H9 (cell line): ENCODE measurements around the gene MBOAT2. TPM values are rescaled to one million over a fixed set of nuclear protein-coding genes. Genes with fewer than 3 reads are reported as not detected.

Experiments used
- DNase-seq: peaks from one replicate; pipeline ENCODE4 v3.0.0-alpha.2; 2017
- H2AFZ ChIP-seq: one replicate; pipeline ENCODE4 v1.6.1; 2013; ENCODE audit warnings: mild to moderate bottlenecking, low read length, control low read depth, moderate library complexity
- H2AK5ac ChIP-seq: 2 replicates; pipeline ENCODE4 v1.6.1; 2013; ENCODE audit warnings: low read length, control low read depth, mixed read lengths; ENCODE audit not compliant: insufficient read length
- H2BK120ac ChIP-seq: one replicate; pipeline ENCODE4 v1.6.1; 2013; ENCODE audit warnings: low read depth, mild to moderate bottlenecking, low read length, control low read depth, inconsistent platforms; ENCODE audit not compliant: poor library complexity, severe bottlenecking
- H2BK12ac ChIP-seq: 2 replicates; pipeline ENCODE4 v1.6.1; 2013; ENCODE audit warnings: low read length, control low read depth, mixed read lengths, low read depth; ENCODE audit not compliant: insufficient read length
- H2BK15ac ChIP-seq: 2 replicates; pipeline ENCODE4 v1.6.1; 2013; ENCODE audit warnings: low read depth, low read length, control low read depth
- H2BK20ac ChIP-seq: one replicate; pipeline ENCODE4 v1.6.1; 2013; ENCODE audit warnings: low read depth, mild to moderate bottlenecking, low read length, control low read depth, inconsistent platforms; ENCODE audit not compliant: poor library complexity, severe bottlenecking
- H2BK5ac ChIP-seq: 2 replicates; pipeline ENCODE4 v1.6.1; 2013; ENCODE audit warnings: low read length, control low read depth, mixed read lengths; ENCODE audit not compliant: insufficient read length
- H3K14ac ChIP-seq: 2 replicates; pipeline ENCODE4 v1.6.1; 2013; ENCODE audit warnings: low read length, control low read depth; ENCODE audit not compliant: insufficient read depth
- H3K18ac ChIP-seq: 2 replicates; pipeline ENCODE4 v1.6.1; 2013; ENCODE audit warnings: low read depth, mild to moderate bottlenecking, mixed read lengths, low read length, control low read depth; ENCODE audit not compliant: insufficient read length
- H3K23ac ChIP-seq: 2 replicates; pipeline ENCODE4 v1.6.1; 2013; ENCODE audit warnings: low read length, control low read depth, mixed read lengths, low read depth; ENCODE audit not compliant: insufficient read length
- H3K23me2 ChIP-seq: 2 replicates; pipeline ENCODE4 v1.6.1; 2013; ENCODE audit warnings: low read depth, mild to moderate bottlenecking, mixed read lengths, low read length, control low read depth; ENCODE audit not compliant: insufficient read length, poor library complexity, severe bottlenecking
- H3K27ac ChIP-seq: 2 replicates; pipeline ENCODE4 v1.5.1; 2013; ENCODE audit warnings: low read length, control low read depth, mixed read lengths, low read depth; ENCODE audit not compliant: insufficient read length
- H3K27me3 ChIP-seq: 2 replicates; pipeline ENCODE4 v1.6.1; 2013; ENCODE audit warnings: low read length, control low read depth, inconsistent platforms; ENCODE audit not compliant: insufficient read depth
- H3K4ac ChIP-seq: 2 replicates; pipeline ENCODE4 v1.6.1; 2013; ENCODE audit warnings: low read depth, mild to moderate bottlenecking, control low read depth, inconsistent platforms, low read length, moderate library complexity
- H3K4me1 ChIP-seq: 2 replicates; pipeline ENCODE4 v1.6.1; 2013; ENCODE audit warnings: low read length, control low read depth, inconsistent platforms; ENCODE audit not compliant: insufficient read depth
- H3K4me2 ChIP-seq: 2 replicates; pipeline ENCODE4 v1.6.1; 2013; ENCODE audit warnings: low read length, control low read depth, mixed read lengths; ENCODE audit not compliant: insufficient read length, insufficient read depth
- H3K56ac ChIP-seq: 2 replicates; pipeline ENCODE4 v1.6.1; 2013; ENCODE audit warnings: low read depth, mild to moderate bottlenecking, mixed read lengths, low read length, control low read depth; ENCODE audit not compliant: insufficient read length
- H3K79me1 ChIP-seq: 2 replicates; pipeline ENCODE4 v1.6.1; 2013; ENCODE audit warnings: low read depth, mild to moderate bottlenecking, moderate library complexity, low read length, control low read depth, inconsistent platforms; ENCODE audit not compliant: insufficient read depth, poor library complexity, severe bottlenecking
- H3K79me2 ChIP-seq: 2 replicates; pipeline ENCODE4 v1.6.1; 2013; ENCODE audit warnings: low read length, control low read depth, inconsistent platforms; ENCODE audit not compliant: insufficient read depth
- H3K9ac ChIP-seq: 2 replicates; pipeline ENCODE4 v1.6.1; 2013; ENCODE audit warnings: low read length, control low read depth, mixed read lengths; ENCODE audit not compliant: insufficient read length; ENCODE audit errors: extremely low read depth
- H3K9me3 ChIP-seq: one replicate; pipeline ENCODE4 v1.6.1; 2013; ENCODE audit warnings: low read depth, low read length, inconsistent platforms; ENCODE audit not compliant: control insufficient read depth
- H3T11ph ChIP-seq: one replicate; pipeline ENCODE4 v1.6.1; 2013; ENCODE audit warnings: mild to moderate bottlenecking, low read length, control low read depth, inconsistent platforms
- H4K20me1 ChIP-seq: one replicate; pipeline ENCODE4 v1.6.1; 2013; ENCODE audit not compliant: control insufficient read depth, insufficient read length, insufficient read depth
- H4K5ac ChIP-seq: 2 replicates; pipeline ENCODE4 v1.6.1; 2013; ENCODE audit warnings: low read depth, mild to moderate bottlenecking, mixed read lengths, low read length, control low read depth; ENCODE audit not compliant: insufficient read length
- H4K8ac ChIP-seq: replicated peaks from 2 replicates; pipeline ENCODE4 v1.6.1; 2013; ENCODE audit warnings: low read length, control low read depth, mixed read lengths, low read depth; ENCODE audit not compliant: insufficient read length
- H4K91ac ChIP-seq: 2 replicates; pipeline ENCODE4 v1.6.1; 2013; ENCODE audit warnings: low read depth, mild to moderate bottlenecking, moderate library complexity, mixed read lengths, low read length, control low read depth; ENCODE audit not compliant: insufficient read length
- H3K27ac Mint-ChIP-seq, 3 experiments: 2 replicates in 2 of 3; 3 replicates in 1 of 3; pipeline ENCODE4 v1.8.0; 2020 to 2021; ENCODE audit warnings: mixed read lengths in 3 of 3, mild to moderate bottlenecking in 1 of 3, moderate library complexity in 1 of 3
- H3K27me3 Mint-ChIP-seq: 2 replicates; pipeline ENCODE4 v1.8.0; 2021; ENCODE audit warnings: low read depth, mild to moderate bottlenecking, moderate library complexity, mixed read lengths
- H3K36me3 Mint-ChIP-seq, 3 experiments: 2 replicates in 2 of 3; 3 replicates in 1 of 3; pipeline ENCODE4 v1.8.0; 2020 to 2021; ENCODE audit warnings: low read depth in 3 of 3, mixed read lengths in 3 of 3; ENCODE audit not compliant: insufficient read depth in 1 of 3
- H3K4me1 Mint-ChIP-seq, 2 experiments: 2 replicates each; pipeline ENCODE4 v1.8.0; 2020; ENCODE audit warnings: mixed read lengths in 2 of 2
- H3K4me3 Mint-ChIP-seq, 2 experiments: 2 replicates in 1 of 2; 3 replicates in 1 of 2; pipeline ENCODE4 v1.8.0; 2020 to 2021; ENCODE audit warnings: mild to moderate bottlenecking in 2 of 2, mixed read lengths in 2 of 2, moderate library complexity in 1 of 2
- H3K9me3 Mint-ChIP-seq, 2 experiments: 2 replicates in 1 of 2; 3 replicates in 1 of 2; pipeline ENCODE4 v1.8.0; 2020; ENCODE audit warnings: mild to moderate bottlenecking in 2 of 2, mixed read lengths in 2 of 2, moderate library complexity in 1 of 2
- WGBS: extraction: QIAGEN DNeasy Blood & Tissue Kit; methylation state at CpG from one replicate; pipeline ENCODE4 v1.1.7; 2013; ENCODE audit warnings: missing lambda C conversion rate, low lambda C conversion rate, mixed read lengths; ENCODE audit not compliant: insufficient read length; ENCODE audit errors: extremely low coverage; 5-methylcytosine and 5-hydroxymethylcytosine counted together
- total RNA-seq: library from RNA; stranded (reverse); gene quantifications from 2 replicates; pipeline ENCODE4 v1.2.1, GENCODE V29; 2021
- TF ChIP-seq, protein P1 (sequence below): fragments of 200-600 bp; sonication (generic); conservative IDR thresholded peaks from 3 replicates; pipeline ENCODE4 v1.8.0; 2021; ENCODE audit warnings: antibody characterized with exemption, mild to moderate bottlenecking

The MBOAT2 gene
- total RNA-seq, 1 experiment from 2014 or later: 20.2 TPM

DNA sequence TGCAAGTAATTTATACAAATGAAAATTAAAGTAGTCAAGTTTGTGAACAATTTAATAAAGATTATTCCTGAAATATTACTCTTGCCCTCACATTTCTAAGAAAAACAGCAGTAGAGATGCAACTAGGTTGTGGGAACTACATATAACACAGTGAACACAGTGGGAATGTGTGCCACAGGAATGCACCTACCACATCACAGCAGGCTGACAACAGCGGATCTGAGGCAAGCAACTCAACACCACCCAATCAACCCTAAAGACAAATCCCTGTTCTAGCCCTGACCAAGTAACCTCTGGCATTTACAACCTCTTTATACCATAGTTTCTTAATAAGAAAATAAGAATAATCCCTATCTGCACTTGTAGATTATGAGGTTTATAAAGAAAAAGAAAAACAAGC lies 23.4 kb downstream of the MBOAT2 start:
- Histone ChIP-seq H2BK12ac (no peak overlapping the region), H3K4ac (no peak overlapping the region), H4K5ac (no peak overlapping the region), H3T11ph (no peak overlapping the region), H3K23me2 (no peaks in the 10 kb centered on the region), H3K4me1 (no peaks in the 10 kb centered on the region), H2AK5ac (no peak overlapping the region), H2BK20ac (no peak overlapping the region), H3K18ac (no peak overlapping the region), H4K20me1 (no peaks in the 10 kb centered on the region), H3K56ac (no peak overlapping the region), H3K79me2 (peaks cover 3% of the 10 kb centered on the region; the same call in 1 of the 2 replicates), H2BK15ac (no peak overlapping the region), H2BK120ac (no peak overlapping the region), H2BK5ac (no peak overlapping the region), H3K14ac (no peak overlapping the region), H3K79me1 (peaks cover 2% of the 10 kb centered on the region), H3K4me2 (no peak overlapping the region), H4K8ac (no peak overlapping the region), H3K9me3 (no peaks in the 10 kb centered on the region), H3K27ac (no peak overlapping the region), H3K23ac (no peak overlapping the region), H3K9ac (no peak overlapping the region), H4K91ac (no peak overlapping the region), H2AFZ (no peak overlapping the region), H3K27me3 (no peaks in the 10 kb centered on the region)
- DNase-seq: no peak
- peaks cover 21 to 29% of the 10 kb centered on the region in 2 experiments for H3K4me1 Mint-ChIP-seq
- no CpG with 5 or more reads among the region's 1 CpG for WGBS
- H3K9me3 Mint-ChIP-seq: no peaks in the 10 kb centered on the region
- H3K4me3 Mint-ChIP-seq: no peak overlapping the region
- TF ChIP-seq, protein P1, sequence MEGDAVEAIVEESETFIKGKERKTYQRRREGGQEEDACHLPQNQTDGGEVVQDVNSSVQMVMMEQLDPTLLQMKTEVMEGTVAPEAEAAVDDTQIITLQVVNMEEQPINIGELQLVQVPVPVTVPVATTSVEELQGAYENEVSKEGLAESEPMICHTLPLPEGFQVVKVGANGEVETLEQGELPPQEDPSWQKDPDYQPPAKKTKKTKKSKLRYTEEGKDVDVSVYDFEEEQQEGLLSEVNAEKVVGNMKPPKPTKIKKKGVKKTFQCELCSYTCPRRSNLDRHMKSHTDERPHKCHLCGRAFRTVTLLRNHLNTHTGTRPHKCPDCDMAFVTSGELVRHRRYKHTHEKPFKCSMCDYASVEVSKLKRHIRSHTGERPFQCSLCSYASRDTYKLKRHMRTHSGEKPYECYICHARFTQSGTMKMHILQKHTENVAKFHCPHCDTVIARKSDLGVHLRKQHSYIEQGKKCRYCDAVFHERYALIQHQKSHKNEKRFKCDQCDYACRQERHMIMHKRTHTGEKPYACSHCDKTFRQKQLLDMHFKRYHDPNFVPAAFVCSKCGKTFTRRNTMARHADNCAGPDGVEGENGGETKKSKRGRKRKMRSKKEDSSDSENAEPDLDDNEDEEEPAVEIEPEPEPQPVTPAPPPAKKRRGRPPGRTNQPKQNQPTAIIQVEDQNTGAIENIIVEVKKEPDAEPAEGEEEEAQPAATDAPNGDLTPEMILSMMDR: no peak
- no peaks in the 10 kb centered on the region for H3K36me3 Mint-ChIP-seq
- H3K27ac Mint-ChIP-seq: no peak overlapping the region
- no peaks in the 10 kb centered on the region for H3K27me3 Mint-ChIP-seq
